ENCODE results near the gene NEGR1.

The NEGR1 gene

DNA sequence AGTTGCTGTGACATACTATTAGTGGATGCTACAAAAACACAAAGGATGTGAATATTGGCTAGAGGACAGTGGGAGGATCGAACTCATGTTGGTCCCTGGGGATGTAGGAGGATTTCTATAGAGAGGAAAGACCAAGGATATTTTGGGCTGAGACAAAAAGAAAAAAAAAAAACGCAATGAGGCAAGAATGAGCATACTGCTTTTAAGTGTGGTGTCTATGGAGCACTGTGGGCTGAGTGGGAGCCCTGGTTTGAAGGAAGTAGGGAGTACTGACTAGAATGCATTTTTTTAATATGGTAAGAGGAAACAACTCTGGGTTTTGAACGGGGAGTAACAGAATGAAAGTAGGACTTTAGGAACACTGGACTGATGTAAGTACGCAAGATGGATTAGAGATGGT, 450.7 kb downstream of the NEGR1 start:
- TF ChIP-seq, protein P1, sequence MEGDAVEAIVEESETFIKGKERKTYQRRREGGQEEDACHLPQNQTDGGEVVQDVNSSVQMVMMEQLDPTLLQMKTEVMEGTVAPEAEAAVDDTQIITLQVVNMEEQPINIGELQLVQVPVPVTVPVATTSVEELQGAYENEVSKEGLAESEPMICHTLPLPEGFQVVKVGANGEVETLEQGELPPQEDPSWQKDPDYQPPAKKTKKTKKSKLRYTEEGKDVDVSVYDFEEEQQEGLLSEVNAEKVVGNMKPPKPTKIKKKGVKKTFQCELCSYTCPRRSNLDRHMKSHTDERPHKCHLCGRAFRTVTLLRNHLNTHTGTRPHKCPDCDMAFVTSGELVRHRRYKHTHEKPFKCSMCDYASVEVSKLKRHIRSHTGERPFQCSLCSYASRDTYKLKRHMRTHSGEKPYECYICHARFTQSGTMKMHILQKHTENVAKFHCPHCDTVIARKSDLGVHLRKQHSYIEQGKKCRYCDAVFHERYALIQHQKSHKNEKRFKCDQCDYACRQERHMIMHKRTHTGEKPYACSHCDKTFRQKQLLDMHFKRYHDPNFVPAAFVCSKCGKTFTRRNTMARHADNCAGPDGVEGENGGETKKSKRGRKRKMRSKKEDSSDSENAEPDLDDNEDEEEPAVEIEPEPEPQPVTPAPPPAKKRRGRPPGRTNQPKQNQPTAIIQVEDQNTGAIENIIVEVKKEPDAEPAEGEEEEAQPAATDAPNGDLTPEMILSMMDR (IDR thresholded peaks at IDR 0.05; ENCODE audit: low read depth, low read length): no peak
- DNase-seq (ENCODE audit: extremely low read depth, low read depth): no peak

DNA sequence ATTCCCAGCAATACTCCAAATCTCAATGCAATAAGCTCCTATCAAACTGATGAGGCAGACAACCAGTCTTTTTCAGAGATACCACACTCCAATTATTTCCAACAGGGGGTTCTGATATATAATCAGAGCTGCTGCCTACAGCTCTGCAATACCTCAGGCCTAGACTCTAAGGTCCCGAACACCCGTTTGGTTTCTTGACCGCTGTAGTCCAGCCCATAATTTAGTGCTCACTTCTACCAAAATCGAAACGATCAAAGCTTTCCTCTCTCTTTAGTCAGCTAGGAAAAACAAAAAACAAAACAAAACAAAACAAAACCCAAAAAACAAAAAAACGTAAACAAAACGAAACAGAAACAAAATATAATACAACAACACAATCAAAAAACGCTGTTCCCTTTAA, 453.0 kb downstream of the NEGR1 start:
- TF ChIP-seq, protein P1 (IDR thresholded peaks at IDR 0.05; ENCODE audit: low read depth, low read length): no peak
- no peak for DNase-seq (ENCODE audit: extremely low read depth, low read depth)

DNA sequence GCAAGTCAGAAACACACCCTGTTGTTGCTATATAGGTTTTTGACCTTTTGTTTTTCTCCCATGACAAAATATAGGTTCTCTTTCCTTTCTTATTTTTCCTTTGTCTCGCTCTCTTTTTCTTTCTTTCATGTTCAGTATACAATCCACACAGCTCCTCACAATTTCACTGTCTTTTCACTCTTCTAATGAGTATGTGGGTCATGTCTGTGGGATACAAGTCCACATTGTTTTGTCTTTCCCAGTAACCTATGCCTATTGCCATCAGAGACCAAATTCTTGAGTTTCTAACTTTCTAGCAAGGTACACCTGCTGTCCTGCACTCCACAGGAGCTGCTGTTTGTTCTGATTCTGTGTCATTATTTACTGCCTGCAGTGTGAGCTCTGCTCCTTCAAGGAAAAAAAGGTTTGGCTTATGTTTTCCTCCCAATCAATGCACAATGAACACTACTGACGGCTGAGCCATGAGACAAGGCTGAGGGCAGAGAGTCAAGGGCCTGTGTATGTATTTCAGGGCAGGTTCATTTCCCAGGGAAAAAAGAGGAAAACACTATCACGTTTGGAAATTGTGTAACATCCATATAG, 453.8 kb downstream of the NEGR1 start:
- TF ChIP-seq, protein P1 (IDR thresholded peaks at IDR 0.05; ENCODE audit: low read depth, low read length): no peak
- DNase-seq (ENCODE audit: extremely low read depth, low read depth): no peak

DNA sequence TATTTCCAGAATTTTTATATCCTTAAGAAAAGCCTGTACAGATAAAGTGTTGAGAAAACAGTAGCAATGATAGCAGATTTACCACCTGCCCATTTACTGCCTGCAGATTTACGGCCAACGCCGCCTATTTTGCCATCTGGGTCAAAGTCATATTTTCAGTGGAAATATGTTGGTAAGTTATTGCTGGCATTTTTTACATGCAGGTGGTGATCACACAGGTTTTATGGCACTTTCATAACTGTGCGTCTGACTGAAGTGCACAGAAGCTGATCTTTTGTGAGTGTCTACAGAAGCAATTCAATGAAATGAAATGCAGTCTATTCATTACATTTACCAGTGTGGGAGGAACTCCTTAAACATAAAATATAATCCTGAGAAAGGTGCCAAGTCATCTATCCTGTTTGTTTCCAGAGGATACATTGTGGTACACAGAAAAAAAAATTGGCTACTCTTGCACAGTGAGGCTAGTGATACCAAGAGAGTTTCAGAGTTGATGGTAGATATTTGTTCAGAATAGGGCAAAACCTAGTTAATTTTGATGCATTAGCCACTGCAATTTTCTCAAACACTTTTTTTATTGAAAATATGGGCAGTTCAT, 458.5 kb downstream of the NEGR1 start:
- TF ChIP-seq, protein P1 (IDR thresholded peaks at IDR 0.05; ENCODE audit: low read depth, low read length): no peak
- no peak for DNase-seq (ENCODE audit: extremely low read depth, low read depth)

DNA sequence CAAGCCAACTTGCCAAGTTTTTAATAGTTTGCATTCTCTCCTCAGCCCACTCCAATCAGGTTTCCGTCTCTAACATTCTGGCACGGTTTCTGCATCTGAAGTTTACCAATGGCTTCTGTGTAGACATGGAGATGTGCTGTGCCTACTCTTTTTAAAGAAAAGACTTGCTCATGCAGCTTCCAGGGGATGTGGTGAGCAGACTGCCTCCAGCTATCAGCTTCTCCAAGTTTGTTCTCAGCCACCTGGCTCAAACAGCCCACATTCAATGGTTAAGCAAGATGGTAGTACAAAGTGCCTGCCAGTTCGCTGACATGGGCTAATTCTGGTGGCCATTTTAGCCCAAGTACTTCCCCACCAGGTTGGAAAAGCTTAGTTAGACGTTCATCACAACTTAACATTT, 465.3 kb downstream of the NEGR1 start:
- DNase-seq (ENCODE audit: extremely low read depth, low read depth): no peak
- TF ChIP-seq, protein P1 (IDR thresholded peaks at IDR 0.05; ENCODE audit: low read depth, low read length): no peak

DNA sequence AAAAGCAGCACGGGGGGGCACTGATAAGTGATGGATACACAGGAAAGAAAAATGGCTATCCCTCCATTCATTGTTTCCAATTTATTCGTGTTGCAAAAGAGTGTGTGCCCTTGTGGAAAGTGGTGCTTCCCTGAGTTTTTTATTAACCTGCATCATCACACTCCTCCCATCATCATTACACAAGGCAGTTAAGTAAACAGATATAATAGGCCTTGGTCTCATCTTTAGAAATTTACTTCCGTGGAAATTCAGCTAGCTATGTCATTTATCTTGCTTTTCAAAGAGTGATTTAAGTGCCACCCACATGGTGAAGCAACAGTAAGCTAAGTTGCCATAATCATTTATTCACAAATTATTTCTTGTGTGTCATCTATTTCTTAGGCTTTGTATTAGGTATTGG, 473.3 kb downstream of the NEGR1 start:
- TF ChIP-seq, protein P1 (IDR thresholded peaks at IDR 0.05; ENCODE audit: low read depth, low read length): no peak
- DNase-seq (ENCODE audit: extremely low read depth, low read depth): no peak

DNA sequence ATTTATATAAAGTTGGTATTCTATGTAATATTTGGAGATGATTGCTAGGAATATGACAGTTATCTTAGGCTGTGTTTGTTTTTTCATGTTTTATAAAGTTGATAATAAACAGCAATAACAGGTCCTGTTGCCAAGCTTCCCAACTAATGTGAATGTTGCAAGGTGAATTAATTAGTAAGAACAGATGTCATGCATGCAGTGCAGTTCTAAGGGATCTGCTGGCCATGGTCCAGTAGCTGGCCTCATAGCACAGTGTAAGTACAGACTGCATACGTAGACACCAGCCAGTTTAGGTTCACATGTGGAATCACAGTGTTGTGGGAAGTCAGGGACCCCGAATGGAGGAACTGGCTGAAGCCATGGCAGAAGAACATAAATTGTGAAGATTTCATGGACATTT, 478.2 kb downstream of the NEGR1 start:
- TF ChIP-seq, protein P1 (IDR thresholded peaks at IDR 0.05; ENCODE audit: low read depth, low read length): no peak
- DNase-seq (ENCODE audit: extremely low read depth, low read depth): no peak
